ENCODE measurements around the gene FASN.

GRCh38 chr17:82095777-82096708 lies 2.0 kb downstream of the FASN start:
- TF ChIP-seq CTCF (IDR thresholded peaks at IDR 0.05): no peak
- TF ChIP-seq EP300 (IDR thresholded peaks at IDR 0.05; ENCODE audit: borderline replicate concordance in 1 of 2, low read depth in 1 of 2, low read length in 1 of 2): no peak
- no peak for TF ChIP-seq POLR2AphosphoS5 (IDR thresholded peaks at IDR 0.05; ENCODE audit: low read depth, low read length)
- no peak for TF ChIP-seq EZH2phosphoT487 (IDR thresholded peaks at IDR 0.05; ENCODE audit: borderline replicate concordance, low read depth)
- no peak for TF ChIP-seq USF1 (IDR thresholded peaks at IDR 0.05; ENCODE audit: borderline replicate concordance, low read depth)
- no peak for TF ChIP-seq JUND (IDR thresholded peaks at IDR 0.05)
- TF ChIP-seq RAD21 (IDR thresholded peaks at IDR 0.05; ENCODE audit: low read length): no peak
- no peak for TF ChIP-seq RFX5 (IDR thresholded peaks at IDR 0.05; ENCODE audit: low read length)
